CD4-positive, CD25-positive, alpha-beta regulatory T cell (primary cell): ENCODE measurements around the gene B3GNT4. TPM values are rescaled to one million over a fixed set of nuclear protein-coding genes. Genes with fewer than 3 reads are reported as not detected.

ENCODE experiments used
- ATAC-seq, 2 donors: fragments of 150-1000 bp; cut with Tn5 transposase; one replicate each; pipeline ENCODE4 v1.10.0; 2021; ENCODE audit warnings: low read depth in 2 of 2, moderate number of reproducible peaks in 2 of 2, moderate library complexity in 1 of 2
- DNase-seq, 3 donors: peaks; one replicate each; pipeline versions ENCODE4 v3.0.0 to v3.0.0-alpha.2; 2012 to 2022; ENCODE audit warnings: mixed read lengths in 1 of 3
- H3K27ac ChIP-seq: one replicate; pipeline ENCODE4 v1.7.0; 2013; ENCODE audit warnings: mild to moderate bottlenecking, low read length; ENCODE audit not compliant: insufficient read depth, poor library complexity, severe bottlenecking
- H3K27me3 ChIP-seq: one replicate; pipeline ENCODE4 v1.7.0; 2013; ENCODE audit warnings: low read length; ENCODE audit not compliant: control insufficient read depth, insufficient read depth
- H3K36me3 ChIP-seq: one replicate; pipeline ENCODE4 v1.7.0; 2013; ENCODE audit warnings: mild to moderate bottlenecking, low read length, moderate library complexity; ENCODE audit not compliant: control insufficient read depth, insufficient read depth
- H3K4me1 ChIP-seq: 2 replicates; pipeline ENCODE4 v1.7.0; 2013; ENCODE audit warnings: mild to moderate bottlenecking, low read length; ENCODE audit not compliant: insufficient read depth, control insufficient read depth, poor library complexity, severe bottlenecking
- H3K4me3 ChIP-seq: one replicate; pipeline ENCODE4 v1.7.0; 2013; ENCODE audit warnings: low read depth, mild to moderate bottlenecking, low read length, moderate library complexity
- H3K9me3 ChIP-seq, 2 experiments: 1 replicate in 1 of 2; 2 replicates in 1 of 2; pipeline ENCODE4 v1.7.0; 2013; ENCODE audit warnings: low read length in 2 of 2, mild to moderate bottlenecking in 1 of 2, moderate library complexity in 1 of 2; ENCODE audit not compliant: control insufficient read depth in 2 of 2
- H3K27ac Mint-ChIP-seq, 3 donors: one replicate each; pipeline ENCODE4 v1.8.0; 2020 to 2022; ENCODE audit warnings: mild to moderate bottlenecking in 3 of 3, mixed read lengths in 3 of 3, moderate library complexity in 2 of 3
- H3K27me3 Mint-ChIP-seq: one replicate; pipeline ENCODE4 v1.8.0; 2022; ENCODE audit warnings: mild to moderate bottlenecking, mixed read lengths
- H3K36me3 Mint-ChIP-seq: one replicate; pipeline ENCODE4 v1.8.0; 2020; ENCODE audit warnings: mixed read lengths
- H3K4me1 Mint-ChIP-seq, 4 donors: one replicate each; pipeline ENCODE4 v1.8.0; 2020 to 2022; ENCODE audit warnings: mixed read lengths in 4 of 4, mild to moderate bottlenecking in 1 of 4
- H3K4me3 Mint-ChIP-seq, 4 donors: one replicate each; pipeline ENCODE4 v1.8.0; 2020 to 2022; ENCODE audit warnings: mild to moderate bottlenecking in 4 of 4, mixed read lengths in 4 of 4, moderate library complexity in 3 of 4
- H3K9me3 Mint-ChIP-seq, 7 donors: one replicate each; pipeline ENCODE4 v1.8.0; 2020 to 2022; ENCODE audit warnings: mixed read lengths in 7 of 7, mild to moderate bottlenecking in 3 of 7, moderate library complexity in 2 of 7
- polyA plus RNA-seq, 4 donors: library from polyadenylated mRNA; unstranded; fragments of 300-500 nt; fragmentation: Illumina TruSeq; gene quantifications; one replicate each; pipeline ENCODE4 v1.2.3, GENCODE V29; 2021
- total RNA-seq: library from RNA; stranded (reverse); gene quantifications from one replicate; pipeline ENCODE4 v1.2.3, GENCODE V29; 2022

The B3GNT4 gene
- total and polyA plus RNA-seq, 5 donors from 2014 or later: 0.10 to 0.27 (median 0.17) TPM; not detected in 1

DNA sequence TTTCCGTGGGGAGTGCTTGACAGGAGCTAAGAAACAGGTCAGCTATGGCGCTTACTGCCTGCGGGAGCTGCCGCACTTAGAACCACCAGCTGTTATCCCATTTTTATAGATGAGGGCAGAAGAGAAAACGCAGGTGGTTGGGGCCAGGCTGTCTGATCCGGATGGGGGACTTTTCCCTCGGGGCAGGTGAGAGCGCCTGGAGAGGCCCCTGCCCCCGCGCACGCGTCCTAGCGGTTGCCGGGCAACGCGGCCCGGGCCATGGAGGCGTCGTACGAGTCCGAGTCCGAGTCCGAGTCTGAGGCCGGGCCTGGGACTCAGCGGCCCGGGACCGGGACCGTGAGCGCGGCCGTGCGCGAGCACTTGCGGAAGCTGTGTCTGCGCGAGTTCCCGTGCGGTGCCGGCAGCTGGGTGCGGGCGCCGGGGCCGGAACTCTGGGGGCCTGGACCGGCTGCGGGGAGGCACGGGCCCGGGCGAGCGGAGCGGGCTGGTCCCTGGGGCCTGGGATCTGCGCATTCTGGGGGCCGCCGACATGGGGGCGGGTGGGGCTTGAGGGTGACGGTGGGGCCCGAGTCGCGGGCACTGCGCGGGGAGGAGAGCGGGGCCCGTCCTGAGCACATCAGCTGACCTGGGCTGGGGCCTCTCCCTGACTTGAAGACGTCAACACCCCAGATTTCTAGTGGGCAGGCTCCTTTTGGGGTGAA is 20.5 kb upstream of the B3GNT4 start, which contains the start of gene LRRC43:
Gene LRRC43, plus strand, starts transcription at position 237 of the 701 bp plus-strand sequence. Its CDS starts 22 bp downstream, at position 259.
- peak within 1 kb of the TSS; percentile 54 to 85 (median 79) for H3K4me3 Mint-ChIP-seq
- no peaks in the 10 kb centered on the region for H3K27me3 ChIP-seq
- H3K9me3 Mint-ChIP-seq: no peaks in the 10 kb centered on the region
- peaks cover 11% of the 10 kb centered on the region for H3K4me1 ChIP-seq
- H3K36me3 Mint-ChIP-seq: no peaks in the 10 kb centered on the region
- no peak within 1 kb of the TSS for H3K4me3 ChIP-seq
- H3K4me1 Mint-ChIP-seq: peaks cover 0 to 9% (median 3%) of the 10 kb centered on the region in 4 donors
- DNase-seq (peak in 1 of 3 donors; percentile 41), ATAC-seq (peak; percentile 47 to 67)
- no peaks in the 10 kb centered on the region for H3K36me3 ChIP-seq
- peaks cover 32% of the 10 kb centered on the region for H3K27me3 Mint-ChIP-seq
- H3K27ac Mint-ChIP-seq: no peak within 1 kb of the TSS
- no peaks in the 10 kb centered on the region for H3K9me3 ChIP-seq
- H3K27ac ChIP-seq: no peak within 1 kb of the TSS

DNA sequence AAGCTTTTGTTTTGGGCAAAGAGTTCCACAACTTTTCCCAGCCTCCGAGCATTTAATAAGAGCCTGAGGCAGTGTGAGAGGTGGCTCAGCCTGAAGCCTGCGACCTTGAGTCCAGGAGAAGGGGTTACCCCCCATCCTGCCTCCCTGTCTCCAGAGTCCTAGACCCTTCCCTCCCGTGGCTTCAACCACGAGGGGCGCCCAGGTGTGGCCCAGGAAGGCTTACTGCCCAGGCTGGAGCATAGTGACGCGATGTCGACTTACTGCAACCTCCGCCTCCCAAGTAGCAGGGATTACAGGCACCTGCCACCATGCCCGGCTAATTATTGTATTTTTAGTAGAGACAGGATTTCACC is 19.9 kb upstream of the B3GNT4 start:
- Mint-ChIP-seq H3K4me3 (no peak overlapping the region), H3K36me3 (no peaks in the 10 kb centered on the region), H3K27ac (no peak overlapping the region), H3K27me3 (peaks cover 27% of the 10 kb centered on the region), H3K4me1 (peaks cover 0 to 9% (median 3%) of the 10 kb centered on the region in 4 donors), H3K9me3 (no peaks in the 10 kb centered on the region)
- Histone ChIP-seq H3K27ac (no peak overlapping the region), H3K27me3 (no peaks in the 10 kb centered on the region), H3K4me1 (peaks cover 11% of the 10 kb centered on the region), H3K4me3 (no peak overlapping the region), H3K36me3 (no peaks in the 10 kb centered on the region), H3K9me3 (no peaks in the 10 kb centered on the region)
- DNase-seq (no peak), ATAC-seq (no peak)

DNA sequence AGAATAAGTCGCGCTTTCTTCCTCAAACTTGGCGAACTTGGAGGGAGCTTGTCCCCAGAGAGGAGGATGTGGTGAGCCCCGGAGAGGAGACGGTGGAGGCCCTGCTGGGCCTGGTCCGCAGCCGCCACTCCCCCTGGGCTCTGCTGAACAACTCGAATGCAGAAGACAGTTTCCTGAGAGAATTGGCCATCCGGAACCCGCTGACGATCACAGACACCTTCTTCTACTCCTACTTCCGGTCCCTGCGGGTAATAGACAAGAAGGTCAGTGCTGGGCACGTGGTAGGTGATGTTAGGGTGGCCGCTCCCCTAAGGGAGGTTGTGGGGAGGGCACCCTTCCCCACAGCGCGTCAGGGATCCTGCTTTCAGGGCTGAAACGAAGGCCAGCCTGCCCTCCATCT is 19.0 kb upstream of the B3GNT4 start:
- Mint-ChIP-seq H3K4me3 (peak overlapping the region in 1 of 4 donors; percentile 16), H3K27ac (no peak overlapping the region), H3K27me3 (peaks cover 27% of the 10 kb centered on the region), H3K9me3 (no peaks in the 10 kb centered on the region), H3K36me3 (no peaks in the 10 kb centered on the region), H3K4me1 (peaks cover 0 to 9% (median 3%) of the 10 kb centered on the region in 4 donors)
- Histone ChIP-seq H3K27ac (no peak overlapping the region), H3K27me3 (no peaks in the 10 kb centered on the region), H3K4me1 (peaks cover 11% of the 10 kb centered on the region), H3K9me3 (no peaks in the 10 kb centered on the region), H3K4me3 (no peak overlapping the region), H3K36me3 (no peaks in the 10 kb centered on the region)
- ATAC-seq (no peak), DNase-seq (no peak)

DNA sequence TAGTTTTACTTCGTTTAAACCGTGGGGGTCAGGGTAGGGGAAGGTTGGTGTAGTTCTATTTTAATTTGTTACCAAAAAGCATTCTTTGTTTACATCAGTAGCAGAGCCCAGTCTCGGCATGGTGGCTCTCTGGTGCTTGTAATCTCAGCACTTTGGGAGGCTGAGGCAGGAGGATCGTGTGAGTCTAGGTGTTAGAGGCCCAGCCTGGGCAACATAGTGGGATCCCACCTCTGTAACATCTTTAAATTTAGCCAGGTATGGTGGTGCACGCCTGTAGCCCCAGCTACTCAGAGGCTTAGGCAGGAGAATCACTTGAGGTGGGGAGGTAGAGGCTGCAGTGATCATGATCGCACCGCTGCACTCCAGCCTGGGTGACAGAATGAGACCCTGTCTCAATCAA is 18.4 kb upstream of the B3GNT4 start:
- ATAC-seq: no peak
- H3K27me3 ChIP-seq: no peaks in the 10 kb centered on the region

DNA sequence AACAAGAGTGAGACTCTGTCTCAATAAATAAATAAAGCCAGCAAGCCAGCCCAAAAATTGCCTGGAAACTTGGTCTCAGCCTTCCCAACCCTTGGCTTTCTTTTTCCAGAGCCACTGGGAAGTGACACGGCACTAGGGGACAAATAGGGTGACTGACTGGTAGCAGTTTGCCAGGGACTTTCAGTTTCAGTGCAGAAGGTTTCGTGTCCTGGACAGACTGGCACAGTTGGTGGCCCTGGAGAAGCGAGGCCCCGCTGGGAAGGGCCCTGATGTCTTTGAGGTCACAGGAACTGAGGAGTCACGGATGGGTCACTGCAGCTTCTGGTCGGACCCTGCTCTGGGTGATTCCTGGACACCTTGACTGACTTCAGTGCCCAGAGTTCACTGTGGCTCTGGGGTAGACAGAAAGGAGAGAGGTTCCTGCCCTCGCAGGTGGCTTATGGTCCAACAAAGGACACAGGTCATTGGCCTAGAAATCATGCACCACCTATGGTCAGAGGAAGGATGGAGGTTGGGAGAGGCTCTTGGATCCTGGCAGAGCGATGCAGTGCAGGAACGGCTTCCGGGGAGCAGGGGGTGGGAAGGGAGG is 17.9 kb upstream of the B3GNT4 start:
- peaks cover 24% of the 10 kb centered on the region for H3K27me3 Mint-ChIP-seq
- H3K4me1 Mint-ChIP-seq: peaks cover 0 to 9% (median 3%) of the 10 kb centered on the region in 4 donors
- no peaks in the 10 kb centered on the region for H3K9me3 Mint-ChIP-seq
- no peak overlapping the region for H3K27ac ChIP-seq
- no peak overlapping the region for H3K4me3 ChIP-seq
- peaks cover 11% of the 10 kb centered on the region for H3K4me1 ChIP-seq
- no peaks in the 10 kb centered on the region for H3K9me3 ChIP-seq
- ATAC-seq (no peak), DNase-seq (no peak)
- H3K36me3 Mint-ChIP-seq: no peaks in the 10 kb centered on the region
- H3K27me3 ChIP-seq: no peaks in the 10 kb centered on the region
- H3K4me3 Mint-ChIP-seq: no peak overlapping the region
- no peaks in the 10 kb centered on the region for H3K36me3 ChIP-seq
- peak overlapping the region in 1 of 3 donors; percentile 6 for H3K27ac Mint-ChIP-seq

More for the DNA sequence above, 18.4 kb upstream of the B3GNT4 start:
- H3K36me3 Mint-ChIP-seq: no peaks in the 10 kb centered on the region
- Histone ChIP-seq H3K4me1 (peaks cover 11% of the 10 kb centered on the region), H3K27ac (no peak overlapping the region), H3K36me3 (no peaks in the 10 kb centered on the region), H3K4me3 (no peak overlapping the region), H3K9me3 (no peaks in the 10 kb centered on the region)
- peaks cover 0 to 9% (median 3%) of the 10 kb centered on the region in 4 donors for H3K4me1 Mint-ChIP-seq
- no peak overlapping the region for H3K27ac Mint-ChIP-seq
- no peak for DNase-seq
- peak overlapping the region in 1 of 4 donors; percentile 28 for H3K4me3 Mint-ChIP-seq
- H3K27me3 Mint-ChIP-seq: peaks cover 27% of the 10 kb centered on the region
- H3K9me3 Mint-ChIP-seq: no peaks in the 10 kb centered on the region

DNA sequence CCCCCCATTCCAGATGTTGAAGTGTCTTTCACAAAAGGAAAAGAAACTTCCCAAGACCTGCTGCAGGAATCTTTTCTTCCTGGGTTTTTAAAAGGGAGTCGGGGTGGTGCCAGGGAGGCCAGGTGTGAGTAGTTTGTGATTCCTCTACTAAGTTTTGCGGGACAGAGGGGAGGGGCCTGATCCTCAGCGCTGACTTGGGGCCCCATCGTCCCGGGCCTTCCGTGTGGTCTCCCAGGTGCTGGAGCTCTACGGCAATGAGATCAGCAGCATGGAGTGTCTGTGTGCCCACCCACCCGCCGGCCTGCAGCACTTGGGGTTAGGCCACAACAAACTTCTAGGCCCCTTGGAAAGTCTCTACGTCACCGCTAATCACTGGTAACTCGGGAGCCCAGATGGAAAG is 16.0 kb upstream of the B3GNT4 start:
- Mint-ChIP-seq H3K27ac (no peak overlapping the region), H3K36me3 (no peaks in the 10 kb centered on the region), H3K27me3 (peaks cover 22% of the 10 kb centered on the region), H3K9me3 (no peaks in the 10 kb centered on the region), H3K4me3 (no peak overlapping the region), H3K4me1 (peaks cover 0 to 11% (median 6%) of the 10 kb centered on the region in 4 donors)
- no peak for DNase-seq
- H3K4me1 ChIP-seq: peaks cover 11% of the 10 kb centered on the region
- H3K36me3 ChIP-seq: no peaks in the 10 kb centered on the region
- no peak for ATAC-seq
- H3K27me3 ChIP-seq: no peaks in the 10 kb centered on the region
- no peaks in the 10 kb centered on the region for H3K9me3 ChIP-seq
- H3K27ac ChIP-seq: no peak overlapping the region
- no peak overlapping the region for H3K4me3 ChIP-seq

DNA sequence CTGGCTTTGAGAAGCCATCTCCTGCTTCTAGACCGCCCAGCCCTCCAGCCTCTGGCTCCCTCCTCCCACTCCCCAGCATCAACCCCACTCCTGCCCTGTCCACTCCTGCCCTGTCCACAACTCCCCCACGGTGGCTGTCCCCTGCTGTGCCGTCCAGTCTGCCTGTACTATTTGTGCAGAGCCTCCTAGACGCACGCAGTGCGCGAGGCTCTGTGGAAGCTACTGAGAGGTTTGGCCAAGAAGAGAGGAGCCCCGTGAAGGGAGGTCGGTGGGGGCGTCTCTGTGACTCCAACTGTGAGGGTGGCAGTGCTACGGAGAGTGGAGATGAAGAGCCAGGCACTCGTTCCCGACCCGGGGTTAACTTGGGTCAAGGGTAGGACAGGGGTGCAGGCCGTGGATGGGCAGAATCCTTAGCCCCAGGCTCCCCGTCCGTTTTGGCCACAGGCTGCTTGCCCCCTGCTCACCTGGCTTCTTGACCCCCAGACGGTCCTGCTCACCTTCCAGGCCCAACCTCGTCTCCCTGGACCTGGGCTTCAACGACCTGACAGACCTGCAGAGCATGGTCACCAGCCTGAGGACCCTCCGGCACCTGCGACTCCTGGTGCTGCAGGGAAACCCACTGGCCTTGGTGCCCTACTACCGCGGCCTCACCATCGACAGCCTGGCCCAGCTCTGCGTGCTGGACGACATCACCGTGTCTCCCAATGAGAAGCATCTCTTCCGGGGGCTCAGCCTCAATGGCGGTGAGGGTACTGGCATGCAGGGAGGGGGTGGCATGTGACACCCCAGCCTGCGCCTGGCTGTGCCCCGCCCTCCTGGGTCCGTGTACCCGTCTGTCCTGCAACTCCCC is 13.7 kb upstream of the B3GNT4 start:
- no peak for ATAC-seq
- DNase-seq: no peak
- Mint-ChIP-seq H3K27me3 (peaks cover 20% of the 10 kb centered on the region), H3K36me3 (no peaks in the 10 kb centered on the region), H3K9me3 (peaks cover 0 to under 1% (median 0%) of the 10 kb centered on the region in 7 donors), H3K4me3 (no peak overlapping the region), H3K27ac (peak overlapping the region in 1 of 3 donors; percentile 42), H3K4me1 (peaks cover 0 to 5% (median 3%) of the 10 kb centered on the region in 4 donors)
- no peaks in the 10 kb centered on the region for H3K36me3 ChIP-seq
- H3K27ac ChIP-seq: no peak overlapping the region
- no peak overlapping the region for H3K4me3 ChIP-seq
- H3K27me3 ChIP-seq: no peaks in the 10 kb centered on the region
- H3K9me3 ChIP-seq: no peaks in the 10 kb centered on the region
- no peaks in the 10 kb centered on the region for H3K4me1 ChIP-seq
